Stimulated activated CD4-positive, alpha-beta T cell treated with anti-CD3 and anti-CD28 coated beads, Interleukin-12 subunit alpha, Interleukin-12 subunit beta, amount 100 ng/mL, for 24 hours (primary cell): Measurements from ENCODE around the gene MYO5B.

ENCODE experiments used
- DNase-seq, 2 experiments: peaks; one replicate each; pipeline ENCODE4 v3.0.0-alpha.2; 2020; ENCODE audit warnings: low read depth in 2 of 2

MYO5B gene

DNA sequence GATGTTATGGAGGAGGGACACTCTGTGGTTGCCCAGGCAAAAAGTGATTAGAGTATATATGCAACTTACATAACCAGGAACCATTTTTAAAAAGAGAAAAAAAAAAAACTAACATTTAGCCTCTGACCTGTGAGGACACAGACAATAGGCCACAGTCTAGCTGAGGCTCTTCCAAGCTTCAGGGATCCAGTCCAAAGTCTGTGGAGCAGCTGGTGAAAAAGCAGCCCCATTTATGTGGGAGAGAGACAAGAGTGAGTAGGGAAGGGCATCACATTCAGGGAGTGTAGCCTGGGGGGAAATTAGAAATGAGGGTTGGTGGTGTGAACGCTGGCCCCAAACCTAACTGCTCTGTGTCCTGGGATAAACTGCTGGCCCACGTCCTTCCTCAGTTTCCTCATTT, 122.8 kb downstream of the MYO5B start:
- no peak for DNase-seq

DNA sequence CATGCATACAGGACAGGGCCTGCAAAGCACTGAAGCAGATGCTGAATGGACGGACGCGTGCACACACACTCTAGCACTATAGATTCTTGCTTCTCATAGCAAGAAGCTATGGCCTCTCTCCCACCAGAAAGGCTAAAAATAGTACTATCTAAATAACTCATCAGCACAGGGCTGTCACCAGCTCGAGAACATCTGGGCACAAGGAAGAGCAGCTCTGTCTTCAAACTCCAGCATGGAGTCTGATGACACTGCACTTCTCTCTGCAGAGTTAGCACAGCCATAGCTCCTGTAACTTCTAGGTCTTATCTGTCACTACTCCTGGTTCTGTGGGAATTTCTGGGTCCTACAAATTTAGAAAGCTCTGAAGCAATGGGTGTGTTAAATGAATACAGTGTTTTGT, 123.5 kb downstream of the MYO5B start:
- DNase-seq, result no peak

DNA sequence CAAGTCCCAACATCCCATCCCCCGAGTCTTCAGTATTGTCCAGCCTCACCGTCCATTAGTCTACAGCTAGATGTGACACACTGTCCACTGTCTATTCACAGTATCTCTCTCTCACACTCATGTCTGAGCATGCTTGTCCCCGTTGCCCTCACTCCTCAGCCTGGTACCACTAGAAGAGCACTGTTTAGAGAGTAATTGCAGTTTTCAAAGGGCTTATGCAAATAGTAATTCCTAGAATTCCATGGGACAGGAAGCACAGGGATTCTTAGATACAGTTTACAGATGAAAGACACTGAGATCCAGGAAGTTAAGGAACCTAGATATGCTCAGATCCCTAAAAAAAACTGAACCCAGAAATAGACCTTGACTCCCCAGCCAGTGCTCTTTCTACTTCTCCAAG, 125.5 kb downstream of the MYO5B start:
- no peak for DNase-seq

DNA sequence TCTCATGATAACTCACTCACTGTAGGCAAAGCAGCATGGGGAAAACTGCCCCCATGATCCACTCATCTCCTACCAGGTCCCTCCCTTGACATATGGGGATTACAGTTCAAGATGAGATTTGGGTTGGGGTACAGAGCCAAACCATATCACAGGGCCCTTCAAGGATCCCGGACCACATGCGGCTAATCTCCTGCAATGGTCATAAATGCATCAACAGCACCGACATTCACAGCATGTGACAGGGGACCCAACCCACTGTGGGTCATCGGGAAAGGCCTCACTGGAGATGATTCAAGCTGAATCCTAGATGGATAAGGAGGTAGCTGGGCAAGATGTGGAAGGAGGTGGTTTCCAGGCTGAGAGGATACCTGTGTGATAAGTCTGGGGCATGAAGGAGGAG, 129.4 kb downstream of the MYO5B start:
- DNase-seq, result no peak

DNA sequence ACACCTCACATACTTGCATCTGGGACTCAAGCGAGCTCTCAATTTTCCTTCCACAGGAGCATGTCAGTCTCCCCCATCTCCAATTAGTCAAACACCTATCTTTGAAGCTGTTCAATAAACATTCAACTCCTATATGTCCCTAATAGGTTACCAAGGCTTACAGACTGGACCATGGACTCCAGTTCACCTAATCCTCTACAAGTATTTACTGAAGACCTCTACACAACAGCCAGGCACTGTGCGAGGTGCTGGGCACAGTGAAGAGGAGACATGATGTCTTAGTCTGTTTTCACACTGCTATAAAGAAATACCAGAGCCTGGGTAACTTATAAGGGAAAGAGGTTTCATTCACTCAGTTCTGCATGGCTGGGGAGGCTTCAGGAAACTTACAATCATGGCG, 129.9 kb downstream of the MYO5B start:
- no peak for DNase-seq

DNA sequence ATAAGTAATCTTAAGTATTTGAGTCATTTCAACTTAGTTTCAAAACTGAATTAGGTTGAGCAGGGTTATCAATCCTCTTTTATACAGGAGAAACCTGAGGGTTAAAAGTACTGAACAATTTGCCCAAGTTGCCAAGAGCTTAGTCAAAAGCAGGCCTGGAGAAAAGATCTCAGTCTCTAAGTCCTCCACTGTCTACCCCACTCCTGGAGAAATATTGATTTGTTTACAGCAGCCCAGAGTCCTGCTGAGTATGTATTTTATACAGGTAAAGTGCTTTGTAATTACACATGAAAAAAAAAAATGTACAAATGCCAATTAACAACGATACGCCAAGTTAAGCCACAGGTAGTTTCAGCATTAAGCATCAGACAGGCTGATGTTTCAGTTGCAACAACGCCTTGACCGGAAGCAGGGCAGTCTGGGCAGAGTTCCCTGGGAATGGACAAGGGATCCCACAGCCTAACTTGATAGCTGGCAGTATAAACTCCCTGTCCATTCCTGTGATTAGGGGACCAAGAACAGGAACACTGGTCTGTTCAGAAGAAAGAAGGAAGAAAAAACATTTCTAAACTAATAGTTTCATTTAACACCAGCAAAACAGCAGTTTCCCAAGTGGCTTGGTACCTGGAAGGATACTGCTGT, 132.9 kb downstream of the MYO5B start:
- no peak for DNase-seq

DNA sequence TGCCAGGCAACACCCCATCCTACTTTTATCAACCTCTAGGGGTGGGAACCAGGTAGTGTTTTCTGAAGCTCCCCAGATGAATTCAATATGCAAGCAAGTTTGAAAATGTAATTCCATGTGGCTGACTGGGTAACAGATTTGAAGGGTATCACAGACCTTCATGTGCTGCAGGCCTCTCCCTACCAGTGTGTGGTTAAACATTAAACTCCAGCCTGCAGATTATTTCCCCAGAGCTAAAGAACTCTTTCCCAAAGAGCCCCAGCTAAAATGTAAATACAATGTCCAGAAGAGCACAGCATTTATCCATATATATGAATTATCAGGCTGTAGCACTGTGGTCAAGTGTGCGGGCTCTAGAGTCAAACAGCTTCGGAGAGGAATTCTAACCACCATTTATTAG, 134.1 kb downstream of the MYO5B start:
- no peak for DNase-seq

DNA sequence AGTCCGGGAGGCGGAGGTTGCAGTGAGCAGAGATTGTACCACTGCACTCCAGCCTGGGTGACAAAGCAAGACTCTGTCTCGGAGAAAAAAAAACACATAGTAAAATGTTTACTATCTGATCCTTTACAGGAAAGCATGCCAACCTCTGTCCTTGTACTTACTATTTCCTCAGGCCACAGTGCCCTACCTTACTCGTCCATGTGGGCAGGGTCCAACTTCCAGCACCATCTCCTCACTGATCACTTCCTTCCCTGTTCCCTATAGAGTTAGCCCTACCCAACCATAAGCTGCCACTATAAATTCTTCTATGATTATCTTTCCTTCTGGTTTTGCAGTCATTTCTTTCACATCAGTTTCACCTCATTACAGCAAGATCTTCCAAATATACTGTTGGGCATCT, 136.2 kb downstream of the MYO5B start:
- no peak for DNase-seq

DNA sequence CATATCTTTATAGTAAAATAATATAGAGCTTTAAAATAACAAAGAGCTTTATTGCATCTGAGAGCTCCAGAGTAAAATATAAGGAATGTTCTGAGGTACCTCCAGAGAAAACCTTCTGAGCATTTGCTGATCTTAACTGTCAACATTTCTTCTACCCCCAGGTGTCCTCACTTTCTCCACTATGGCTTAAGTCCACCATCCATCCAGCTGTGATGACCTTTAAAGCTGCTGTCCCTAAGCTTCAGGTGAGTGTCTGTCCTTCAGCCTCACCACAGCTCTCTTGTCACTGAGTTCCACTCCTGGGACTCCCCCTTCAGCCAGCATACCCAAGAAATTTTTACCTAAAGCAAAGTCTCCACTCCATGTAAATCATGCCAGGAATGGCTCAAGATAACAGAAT, 137.9 kb downstream of the MYO5B start:
- DNase-seq, result no peak

DNA sequence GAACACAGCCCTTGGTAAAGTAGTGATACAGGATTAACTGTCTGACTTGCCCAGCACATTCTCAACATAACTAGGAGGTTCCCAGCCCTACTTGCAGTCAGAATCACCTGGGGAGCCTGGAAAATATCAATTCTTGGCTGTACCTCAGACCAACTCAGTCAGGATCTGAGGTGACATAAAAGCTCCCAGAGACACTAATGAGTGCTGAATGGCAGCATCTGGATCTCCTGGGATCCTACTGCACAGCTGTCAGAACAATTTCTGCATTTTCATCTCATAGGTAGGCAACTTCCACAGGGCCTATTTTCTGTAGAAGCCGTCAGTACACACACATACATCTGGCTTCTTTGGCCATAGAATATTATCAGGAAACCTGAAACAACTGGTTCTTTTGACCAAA, 138.8 kb downstream of the MYO5B start:
- no peak for DNase-seq

DNA sequence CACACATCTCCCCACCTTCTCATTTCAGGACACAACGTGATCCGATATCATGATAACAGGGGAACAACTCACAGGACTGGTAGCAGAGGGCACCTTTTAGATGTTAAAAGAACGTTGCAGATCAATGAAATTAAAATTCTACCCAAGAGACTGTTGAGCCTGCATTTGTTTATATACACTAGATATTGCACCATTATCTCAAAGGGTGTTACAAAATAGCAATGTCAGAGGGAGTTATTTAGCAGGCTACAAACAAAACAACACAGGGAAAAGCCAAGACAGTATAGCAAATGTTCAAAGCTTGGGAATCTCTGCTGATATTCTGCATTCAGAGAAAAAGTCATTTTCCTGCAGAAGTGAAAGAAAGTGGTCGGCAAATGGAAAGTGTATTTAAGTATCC, 139.5 kb downstream of the MYO5B start:
- DNase-seq, result no peak

DNA sequence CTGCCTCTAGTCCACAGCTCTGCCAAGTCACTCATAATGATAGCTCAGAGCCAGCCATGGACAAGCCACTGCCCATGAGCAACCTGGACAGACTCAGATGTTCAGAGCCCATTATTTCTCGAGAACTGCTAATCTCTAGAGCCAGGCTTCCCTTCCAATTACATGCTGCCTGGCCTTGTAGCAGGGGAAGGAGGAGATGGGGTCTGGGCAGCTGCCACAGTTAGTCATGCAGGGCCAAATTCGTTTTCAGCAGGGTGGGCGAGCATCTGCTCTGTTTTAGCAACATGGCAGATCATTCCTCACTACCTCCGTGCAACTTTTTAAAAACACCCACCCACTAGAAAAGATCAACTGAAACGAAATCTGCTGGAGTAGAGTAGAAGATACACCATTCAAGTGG, 141.8 kb downstream of the MYO5B start:
- DNase-seq, result no peak

DNA sequence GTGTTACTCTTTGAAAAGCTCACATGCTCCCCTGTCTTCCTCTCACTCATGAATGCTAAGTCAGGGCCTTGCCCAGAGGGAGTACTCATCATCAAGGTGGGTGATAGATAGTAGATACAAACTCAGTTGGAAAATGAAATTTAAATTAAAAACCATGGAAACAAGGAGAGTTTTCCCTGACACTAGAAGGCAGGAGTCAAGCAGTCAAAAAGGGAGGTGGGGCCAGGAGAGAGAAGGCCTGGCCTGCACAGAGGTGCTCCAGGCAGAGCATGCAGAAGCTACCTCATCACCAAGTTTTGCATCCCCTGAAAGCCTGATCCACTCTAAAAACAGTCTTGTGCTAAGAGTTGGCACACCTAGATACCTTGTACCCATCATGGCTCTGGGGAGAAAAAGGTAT, 143.7 kb downstream of the MYO5B start:
- no peak for DNase-seq

DNA sequence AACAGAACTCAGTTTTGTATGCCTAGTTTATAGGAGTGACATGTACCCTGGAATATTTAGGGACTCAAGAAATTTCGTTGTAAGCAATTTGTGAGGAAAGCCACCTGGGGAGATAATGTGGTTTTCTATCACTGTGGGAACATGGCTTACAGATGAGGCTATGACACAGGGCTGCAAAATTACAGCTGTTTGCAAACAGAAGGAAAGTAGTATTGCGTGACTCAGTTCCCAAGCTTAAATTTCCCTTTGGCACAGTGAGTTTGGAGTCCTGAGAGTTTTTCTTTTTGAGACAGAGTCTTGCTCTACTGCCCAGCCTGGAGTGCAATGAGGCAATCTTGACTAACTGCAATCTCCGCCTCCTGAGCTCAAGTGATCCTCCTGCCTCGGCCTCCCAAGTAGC, 149.8 kb downstream of the MYO5B start:
- no peak for DNase-seq

DNA sequence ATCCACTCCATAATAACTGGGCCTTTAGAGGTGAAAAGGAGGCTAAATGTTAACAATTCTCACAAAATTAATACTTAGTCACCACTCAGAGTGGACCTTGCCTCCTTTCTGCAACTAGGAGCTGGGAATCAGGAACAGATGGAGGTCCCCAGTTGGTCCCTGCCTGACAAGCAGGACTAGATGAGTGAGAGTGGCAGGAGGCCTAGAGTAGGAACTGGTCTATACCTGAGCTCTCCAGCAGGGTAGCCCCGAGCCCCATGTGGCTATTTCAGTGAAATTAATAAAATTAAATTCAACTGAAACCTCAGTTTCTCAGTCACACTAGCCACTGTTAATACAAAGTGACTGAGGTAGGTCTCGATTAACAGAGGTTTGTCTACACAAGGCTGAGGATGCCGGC, 150.5 kb downstream of the MYO5B start:
- no peak for DNase-seq

DNA sequence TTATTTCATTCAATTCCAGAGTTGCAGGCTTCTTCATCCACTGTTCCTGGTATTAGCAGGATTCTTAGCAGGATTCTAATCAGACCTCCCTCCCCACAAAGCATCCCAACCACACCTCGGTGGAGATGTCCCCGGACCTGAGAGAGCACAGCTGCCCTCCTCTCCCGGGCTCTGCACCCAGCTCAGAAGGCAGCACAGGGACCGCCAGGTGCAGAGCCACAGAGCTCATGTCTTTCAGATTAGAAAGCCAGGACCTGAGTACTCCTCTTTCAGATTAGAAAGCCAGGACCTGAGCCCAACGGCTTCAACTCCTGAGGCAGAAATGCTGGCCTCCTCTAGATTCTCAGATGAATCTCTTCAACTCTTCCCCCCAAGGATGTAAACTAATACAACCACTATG, 152.3 kb downstream of the MYO5B start:
- DNase-seq, result no peak

DNA sequence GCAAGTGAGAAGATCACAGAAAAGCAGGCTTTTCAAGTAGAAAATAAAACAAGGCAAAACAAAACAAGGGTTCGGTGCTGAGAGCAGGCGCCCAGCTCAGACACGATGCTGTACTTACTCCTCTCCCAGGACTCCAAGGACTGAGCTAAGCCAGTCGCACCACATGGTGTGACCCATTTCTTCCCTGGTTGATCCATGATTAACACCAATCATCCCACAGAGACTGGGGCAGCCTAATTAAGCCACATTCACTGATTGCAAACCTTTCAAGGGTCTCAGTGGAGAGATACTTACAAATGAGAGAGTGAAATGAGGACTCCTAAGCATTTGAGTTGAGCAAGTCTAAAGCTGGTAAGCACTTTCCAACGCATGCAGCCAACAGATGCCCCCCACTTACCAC, 155.2 kb downstream of the MYO5B start:
- no peak for DNase-seq

DNA sequence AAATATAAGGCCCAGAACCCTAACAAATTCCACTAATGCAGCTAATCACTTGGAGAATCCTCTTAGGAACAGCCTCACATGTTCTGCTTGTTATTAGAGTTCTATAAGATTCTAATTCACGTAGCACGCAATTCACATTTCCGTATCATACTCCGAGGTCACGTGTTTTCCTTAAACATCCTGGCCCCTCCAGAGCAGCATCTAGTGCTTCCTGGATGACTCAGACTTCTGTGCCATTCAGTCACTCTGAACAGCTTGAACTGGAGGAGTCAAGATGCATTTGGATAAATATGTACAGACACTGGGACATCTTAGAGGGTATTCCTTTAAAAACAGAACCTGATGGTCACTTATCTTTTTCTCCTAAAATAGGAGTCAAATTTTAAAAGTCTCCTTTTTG, 156.5 kb downstream of the MYO5B start:
- DNase-seq, result no peak

DNA sequence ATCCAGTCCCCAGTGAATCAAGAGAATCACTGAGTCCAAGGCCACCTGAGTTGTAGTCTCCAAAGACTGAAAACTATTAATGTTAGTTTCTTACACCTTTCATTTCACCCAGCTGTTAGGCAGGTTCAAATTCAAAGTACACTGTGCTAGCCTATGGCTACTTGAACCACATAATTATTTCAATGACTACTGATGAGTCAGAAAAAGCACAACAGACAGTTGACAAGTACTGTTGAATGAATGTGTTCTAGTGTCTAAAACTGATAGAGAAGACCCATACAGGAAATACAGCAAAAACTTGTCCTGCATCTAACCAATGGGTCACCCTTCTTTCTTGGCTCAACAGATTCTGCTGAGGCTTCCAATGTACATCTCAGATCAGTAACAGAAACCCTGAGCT, 160.9 kb downstream of the MYO5B start:
- DNase-seq, result no peak

DNA sequence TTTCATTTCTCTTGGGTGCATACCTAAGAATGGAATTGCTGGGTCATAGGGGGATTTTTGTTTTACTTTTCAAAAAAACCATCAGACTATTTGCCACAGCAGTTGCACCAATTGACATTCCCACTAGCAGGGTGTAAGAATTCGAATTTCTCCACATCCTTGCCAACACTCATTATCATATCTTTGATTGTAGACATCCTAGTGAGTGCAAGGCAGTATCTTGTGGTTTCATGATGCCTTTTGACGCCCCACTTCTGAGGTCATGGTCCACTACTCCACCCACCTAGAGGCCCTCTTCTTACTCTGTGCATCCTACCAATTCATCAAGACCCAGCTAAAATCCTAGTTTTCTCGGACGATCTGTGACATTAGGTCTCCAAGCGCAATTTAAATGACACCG, 161.9 kb downstream of the MYO5B start:
- DNase-seq, result no peak

DNA sequence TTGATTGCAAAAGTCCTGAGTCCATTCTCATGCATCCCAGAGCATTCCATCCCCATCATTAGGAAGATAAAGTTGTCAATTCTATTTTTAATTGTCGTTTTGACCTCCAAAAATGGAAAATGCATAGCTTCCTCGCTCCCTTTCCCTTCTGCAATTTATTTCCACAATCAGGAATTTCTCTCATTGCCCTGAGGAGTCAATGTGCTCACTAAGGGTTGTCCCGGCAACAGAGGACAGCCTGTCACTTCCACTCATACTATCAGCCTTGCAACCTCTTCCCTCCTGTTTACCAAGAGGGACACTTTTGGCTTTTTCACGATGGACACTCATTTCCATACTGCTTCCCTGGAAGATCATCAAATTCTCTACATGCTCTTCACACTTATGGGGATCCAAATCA, 164.8 kb downstream of the MYO5B start:
- DNase-seq, result no peak

DNA sequence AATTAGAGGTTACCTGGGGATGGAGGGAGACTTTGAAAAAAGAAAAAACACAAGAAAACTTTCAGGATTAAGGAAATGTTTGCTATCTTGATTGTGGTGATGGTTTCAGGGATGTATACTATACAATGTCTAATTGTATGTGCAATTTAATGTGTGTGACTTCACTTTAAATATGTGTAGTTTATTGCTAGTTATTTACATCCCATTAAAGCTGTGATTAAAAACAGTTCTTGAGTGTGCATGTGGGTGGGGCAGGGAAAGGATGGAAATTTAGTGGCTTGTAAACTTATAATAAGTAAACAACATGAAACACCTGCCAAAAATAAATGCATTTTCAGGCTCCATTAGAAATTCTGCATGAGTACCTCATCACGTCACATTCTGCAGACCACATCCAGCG, 167.0 kb downstream of the MYO5B start:
- no peak for DNase-seq

DNA sequence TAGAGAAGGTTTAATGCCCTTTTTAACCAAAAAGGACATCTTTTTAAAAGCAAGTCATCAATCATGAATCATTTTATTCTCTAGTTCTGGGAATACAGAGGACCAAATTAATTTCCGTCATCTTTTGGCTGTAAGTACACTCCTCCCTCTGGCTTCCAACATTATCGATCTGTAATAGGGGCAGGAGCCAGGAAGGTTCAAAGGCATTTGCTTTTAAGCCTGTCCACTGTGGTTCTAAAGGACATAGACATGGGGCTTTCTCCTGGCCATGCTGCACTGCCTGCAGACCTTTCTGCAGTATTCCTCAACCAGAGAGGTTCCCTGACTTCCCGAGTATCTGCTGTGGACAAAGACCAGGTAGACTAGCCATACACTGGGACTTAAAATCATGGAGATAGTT, 170.5 kb downstream of the MYO5B start:
- no peak for DNase-seq

DNA sequence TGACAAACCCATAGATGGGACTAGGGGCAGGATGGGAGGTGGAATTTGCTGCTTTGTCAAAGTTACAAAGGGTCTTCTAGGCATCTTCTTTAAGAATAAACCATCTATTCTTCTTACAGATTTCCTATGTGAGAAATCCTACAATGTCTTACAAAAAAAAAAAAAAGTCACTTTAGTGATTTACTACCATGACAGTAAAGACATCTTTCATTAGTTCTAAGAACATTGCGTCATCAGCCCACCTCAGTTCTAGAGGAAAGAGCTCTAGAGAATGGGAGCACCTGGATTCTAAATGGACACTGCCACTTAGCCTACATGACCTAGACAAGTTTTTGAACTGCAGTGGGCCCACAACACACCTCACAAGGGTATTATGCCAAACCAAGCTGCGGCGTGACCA, 172.0 kb downstream of the MYO5B start:
- DNase-seq, result no peak

DNA sequence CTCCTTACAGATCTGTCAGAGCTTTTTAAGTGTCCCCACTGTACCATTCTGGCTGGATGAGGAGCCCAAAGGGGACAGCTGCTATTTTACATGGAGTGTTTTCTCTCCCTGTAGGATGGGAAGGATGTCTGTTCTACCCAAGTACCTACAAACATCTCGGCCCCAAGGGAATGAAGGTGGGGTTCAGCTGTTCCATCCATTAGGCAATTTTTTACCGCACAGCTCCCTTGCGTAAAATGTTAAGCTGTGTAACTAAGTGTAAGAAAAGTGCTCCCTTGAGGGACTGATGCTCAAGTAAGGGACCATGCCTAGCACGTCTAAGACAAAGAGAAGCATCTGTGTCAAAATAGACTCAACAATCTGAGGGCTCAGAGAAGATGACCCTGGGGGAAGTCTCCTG, 180.3 kb downstream of the MYO5B start:
- no peak for DNase-seq
